Measurements from ENCODE around the gene TEX13D. TPM values are rescaled to one million over a fixed set of nuclear protein-coding genes. Genes with fewer than 3 reads are reported as not detected.

TEX13D gene
- total RNA-seq, 1 donor = not detected

DNA sequence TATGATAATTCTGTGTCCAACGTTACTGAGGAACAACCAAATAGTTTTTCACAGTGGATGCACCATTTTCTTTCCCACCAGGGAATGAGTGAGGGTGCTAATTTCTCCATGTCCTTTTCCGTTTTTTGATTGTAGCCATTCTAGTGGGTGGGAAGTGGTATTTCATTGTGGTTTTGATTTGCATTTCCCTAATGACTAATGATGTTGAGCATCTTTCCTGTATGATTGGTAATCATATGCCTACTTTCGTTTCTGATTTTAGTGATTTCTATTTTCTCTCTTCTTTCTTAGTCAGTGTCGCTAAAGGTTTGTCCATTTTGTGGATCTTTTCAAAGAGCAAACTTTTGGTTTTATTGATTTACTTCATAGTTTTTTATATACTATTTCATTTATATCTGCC, 32.1 kb upstream of the TEX13D start:
- Histone ChIP-seq H2AFZ (ENCODE audit: low read length) (no peak overlapping the region), H4K20me1 (ENCODE audit: insufficient read depth, low read length) (no peaks in the 10 kb centered on the region)
- no peak for TF ChIP-seq CTCF (IDR thresholded peaks at IDR 0.05; ENCODE audit: extremely low read depth, low read depth, low read length)

DNA sequence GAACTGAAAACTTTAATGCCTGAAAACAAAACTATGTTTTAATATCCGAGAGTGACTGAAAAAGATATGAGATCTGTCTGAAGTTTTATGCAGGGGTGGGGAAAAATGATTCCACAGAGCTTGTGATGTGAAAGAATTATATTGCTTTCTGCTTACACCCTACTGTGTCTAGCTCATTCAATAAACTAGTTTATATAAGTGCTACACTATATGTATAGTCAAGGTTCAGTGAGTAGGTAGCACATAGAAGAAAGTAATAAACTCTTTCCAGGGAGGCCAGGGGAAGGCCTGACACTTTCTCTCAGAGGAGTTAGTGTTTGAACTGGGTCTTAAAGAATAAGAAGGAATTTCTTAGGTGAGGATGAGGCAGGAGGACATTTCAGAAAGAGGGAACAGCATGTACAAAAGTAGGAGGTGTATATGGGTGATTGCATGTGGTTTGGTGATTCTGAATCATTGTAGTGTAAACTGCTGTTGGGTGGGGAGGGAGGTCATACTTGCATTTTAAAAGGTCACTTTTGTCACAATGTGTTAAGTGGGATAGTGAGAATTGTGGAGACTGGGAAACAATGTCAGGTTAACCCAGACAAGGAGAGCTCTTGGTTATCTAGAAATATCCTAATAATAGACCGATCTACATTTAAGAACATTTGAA, 25.1 kb upstream of the TEX13D start:
- Histone ChIP-seq H4K20me1 (ENCODE audit: insufficient read depth, low read length) (no peaks in the 10 kb centered on the region), H3K4me2 (ENCODE audit: insufficient read depth, low read length) (no peak overlapping the region), H3K9me3 (ENCODE audit: low read depth, low read length) (no peaks in the 10 kb centered on the region), H3K36me3 (ENCODE audit: insufficient read depth, low read length) (no peaks in the 10 kb centered on the region), H3K79me2 (ENCODE audit: insufficient read depth, low read length) (no peaks in the 10 kb centered on the region), H3K4me3 (ENCODE audit: insufficient read depth, low read length) (no peak overlapping the region), H3K27me3 (ENCODE audit: insufficient read depth, low read length) (no peaks in the 10 kb centered on the region), H2AFZ (ENCODE audit: low read length) (no peak overlapping the region), H3K4me1 (ENCODE audit: insufficient read depth, low read length) (no peaks in the 10 kb centered on the region), H3K27ac (ENCODE audit: low read depth, low read length) (no peak overlapping the region)
- DNase-seq (ENCODE audit: insufficient read length, low spot score, missing footprints) = no peak
- no peak for TF ChIP-seq CTCF (IDR thresholded peaks at IDR 0.05; ENCODE audit: extremely low read depth, low read depth, low read length)

More for the DNA sequence above, 32.1 kb upstream of the TEX13D start:
- Histone ChIP-seq H3K27me3 (ENCODE audit: insufficient read depth, low read length) (no peaks in the 10 kb centered on the region), H3K79me2 (ENCODE audit: insufficient read depth, low read length) (no peaks in the 10 kb centered on the region), H3K27ac (ENCODE audit: low read depth, low read length) (no peak overlapping the region), H3K36me3 (ENCODE audit: insufficient read depth, low read length) (no peaks in the 10 kb centered on the region), H3K4me1 (ENCODE audit: insufficient read depth, low read length) (no peaks in the 10 kb centered on the region), H3K9me3 (ENCODE audit: low read depth, low read length) (no peaks in the 10 kb centered on the region), H3K4me3 (ENCODE audit: insufficient read depth, low read length) (no peak overlapping the region), H3K4me2 (ENCODE audit: insufficient read depth, low read length) (no peak overlapping the region)
- DNase-seq (ENCODE audit: insufficient read length, low spot score, missing footprints) = no peak

GRCh38 chrX:124325732-124326131, 6.7 kb upstream of the TEX13D start:
- TF ChIP-seq CTCF (IDR thresholded peaks at IDR 0.05; ENCODE audit: extremely low read depth, low read depth, low read length) = no peak
- no peaks in the 10 kb centered on the region for H3K79me2 ChIP-seq (ENCODE audit: insufficient read depth, low read length)
- H3K36me3 ChIP-seq (ENCODE audit: insufficient read depth, low read length) = no peaks in the 10 kb centered on the region
- H3K4me3 ChIP-seq (ENCODE audit: insufficient read depth, low read length) = no peak overlapping the region
- H3K4me1 ChIP-seq (ENCODE audit: insufficient read depth, low read length) = no peaks in the 10 kb centered on the region
- H4K20me1 ChIP-seq (ENCODE audit: insufficient read depth, low read length) = no peaks in the 10 kb centered on the region
- H3K27me3 ChIP-seq (ENCODE audit: insufficient read depth, low read length) = no peaks in the 10 kb centered on the region
- H2AFZ ChIP-seq (ENCODE audit: low read length) = no peak overlapping the region
- no peak overlapping the region for H3K27ac ChIP-seq (ENCODE audit: low read depth, low read length)
- H3K4me2 ChIP-seq (ENCODE audit: insufficient read depth, low read length) = no peak overlapping the region
- no peaks in the 10 kb centered on the region for H3K9me3 ChIP-seq (ENCODE audit: low read depth, low read length)
- no peak for DNase-seq (ENCODE audit: insufficient read length, low spot score, missing footprints)

GRCh38 chrX:124328765-124329164, 3.7 kb upstream of the TEX13D start:
- H3K4me2 ChIP-seq (ENCODE audit: insufficient read depth, low read length) = no peak overlapping the region
- H3K4me3 ChIP-seq (ENCODE audit: insufficient read depth, low read length) = no peak overlapping the region
- no peak overlapping the region for H3K27ac ChIP-seq (ENCODE audit: low read depth, low read length)
- no peaks in the 10 kb centered on the region for H3K27me3 ChIP-seq (ENCODE audit: insufficient read depth, low read length)
- no peaks in the 10 kb centered on the region for H3K4me1 ChIP-seq (ENCODE audit: insufficient read depth, low read length)
- H3K79me2 ChIP-seq (ENCODE audit: insufficient read depth, low read length) = no peaks in the 10 kb centered on the region
- TF ChIP-seq CTCF (IDR thresholded peaks at IDR 0.05; ENCODE audit: extremely low read depth, low read depth, low read length) = no peak
- H3K9me3 ChIP-seq (ENCODE audit: low read depth, low read length) = no peaks in the 10 kb centered on the region
- no peaks in the 10 kb centered on the region for H4K20me1 ChIP-seq (ENCODE audit: insufficient read depth, low read length)
- no peak for DNase-seq (ENCODE audit: insufficient read length, low spot score, missing footprints)
- no peak overlapping the region for H2AFZ ChIP-seq (ENCODE audit: low read length)
- no peaks in the 10 kb centered on the region for H3K36me3 ChIP-seq (ENCODE audit: insufficient read depth, low read length)

Data from osteoblast (primary cell).